Kidney (tissue), 14 donors: ENCODE measurements around the gene TGIF1. TPM values are rescaled to one million over a fixed set of nuclear protein-coding genes. Genes with fewer than 3 reads are reported as not detected.
A peak's percentile ranks its signal among the peaks of the same experiment; 100 is the strongest.

Experiments
- DNase-seq, 5 donors: peaks; one replicate each; pipeline ENCODE4 v3.0.0-alpha.2; 2013 to 2020
- FAIRE-seq: peaks from 2 replicates; lab custom pipeline; 2012; peaks lifted over from hg19 to GRCh38; lab: Jason Lieb, UNC
- H3K27ac ChIP-seq, 2 donors: one replicate each; pipeline ENCODE4 v1.7.0; 2013; ENCODE audit warnings: low read depth in 2 of 2, low read length in 2 of 2, inconsistent platforms in 1 of 2
- H3K27me3 ChIP-seq: one replicate; pipeline ENCODE4 v1.7.1; 2013; ENCODE audit warnings: low read length, inconsistent platforms; ENCODE audit not compliant: control insufficient read depth, insufficient read depth
- H3K36me3 ChIP-seq, 3 donors: one replicate each; pipeline versions ENCODE4 v1.7.0 to v1.7.1; 2013; ENCODE audit warnings: low read length in 3 of 3, control low read depth in 1 of 3, inconsistent platforms in 1 of 3; ENCODE audit not compliant: insufficient read depth in 3 of 3, control insufficient read depth in 2 of 3
- H3K4me1 ChIP-seq, 3 donors: one replicate each; pipeline versions ENCODE4 v1.7.0 to v1.7.1; 2013; ENCODE audit warnings: low read length in 3 of 3, inconsistent platforms in 1 of 3, low read depth in 1 of 3; ENCODE audit not compliant: control insufficient read depth in 2 of 3, insufficient read depth in 2 of 3
- H3K4me3 ChIP-seq, 3 donors: one replicate each; pipeline versions ENCODE4 v1.7.0 to v1.8.1; 2013; ENCODE audit warnings: low read length in 3 of 3, control low read depth in 1 of 3, inconsistent platforms in 1 of 3
- H3K9ac ChIP-seq, 3 donors: one replicate each; pipeline versions ENCODE4 v1.7.0 to v1.7.1; 2013; ENCODE audit warnings: low read length in 3 of 3, control low read depth in 1 of 3, inconsistent platforms in 1 of 3
- H3K9me3 ChIP-seq, 3 donors: one replicate each; pipeline versions ENCODE4 v1.7.0 to v1.7.1; 2013; ENCODE audit warnings: low read length in 3 of 3, control low read depth in 1 of 3, inconsistent platforms in 1 of 3; ENCODE audit not compliant: control insufficient read depth in 2 of 3, insufficient read depth in 1 of 3
- intact Hi-C: fragments of 100-400 bp; cut with DNase I; formaldehyde crosslinking; loops from one replicate; pipeline ENCODE4 v1.11.1; 2022
- polyA plus RNA-seq: library from polyadenylated mRNA; stranded (reverse); fragments of 350-450 nt; fragmentation: Illumina TruSeq; extraction: RNeasy Lipid Tissue Mini Kit (QIAGEN cat#74804); gene quantifications from one replicate; pipeline ENCODE4 v1.2.3, GENCODE V29; 2014; ENCODE audit warnings: low read depth, low replicate concordance; ENCODE audit not compliant: insufficient read depth
- total RNA-seq: library from RNA; stranded (reverse); fragmentation: NEBNext Ultra II Directional; extraction: Animal tissue kit (Norgen Biotek cat#: 25700); gene quantifications from one replicate; pipeline ENCODE4 v1.2.1, GENCODE V29; 2021
- TF ChIP-seq, protein P1 (sequence below): IDR thresholded peaks from 3 replicates; pipeline ENCODE4 v1.5.1; 2012; ENCODE audit warnings: mild to moderate bottlenecking, moderate library complexity, borderline replicate concordance; ENCODE audit not compliant: insufficient read depth; ENCODE audit errors: extremely low read depth
- donor health status: control.
- donor health status: control.
- donor health status: control.
- donor health status: control.
- donor health status: control.
- donor health status: DM: yes; HTN: yes; CAD: no.
- donor health status: Normal renal cell carcinoma (clear cell type).

TGIF1 gene
- total and polyA plus RNA-seq, 2 donors from 2014 or later = 38.5 to 93.8 TPM

GRCh38 chr18:3491981-3492555 lies 42.1 kb downstream of the TGIF1 start:
- Histone ChIP-seq H3K9me3 (no peaks in the 10 kb centered on the region), H3K27me3 (no peaks in the 10 kb centered on the region), H3K36me3 (no peaks in the 10 kb centered on the region), H3K4me1 (peaks cover 0 to 2% (median 0%) of the 10 kb centered on the region in 3 donors), H3K9ac (no peak overlapping the region), H3K27ac (no peak overlapping the region), H3K4me3 (no peak overlapping the region)
- intact Hi-C loops = no loop called here
- TF ChIP-seq, protein P1, sequence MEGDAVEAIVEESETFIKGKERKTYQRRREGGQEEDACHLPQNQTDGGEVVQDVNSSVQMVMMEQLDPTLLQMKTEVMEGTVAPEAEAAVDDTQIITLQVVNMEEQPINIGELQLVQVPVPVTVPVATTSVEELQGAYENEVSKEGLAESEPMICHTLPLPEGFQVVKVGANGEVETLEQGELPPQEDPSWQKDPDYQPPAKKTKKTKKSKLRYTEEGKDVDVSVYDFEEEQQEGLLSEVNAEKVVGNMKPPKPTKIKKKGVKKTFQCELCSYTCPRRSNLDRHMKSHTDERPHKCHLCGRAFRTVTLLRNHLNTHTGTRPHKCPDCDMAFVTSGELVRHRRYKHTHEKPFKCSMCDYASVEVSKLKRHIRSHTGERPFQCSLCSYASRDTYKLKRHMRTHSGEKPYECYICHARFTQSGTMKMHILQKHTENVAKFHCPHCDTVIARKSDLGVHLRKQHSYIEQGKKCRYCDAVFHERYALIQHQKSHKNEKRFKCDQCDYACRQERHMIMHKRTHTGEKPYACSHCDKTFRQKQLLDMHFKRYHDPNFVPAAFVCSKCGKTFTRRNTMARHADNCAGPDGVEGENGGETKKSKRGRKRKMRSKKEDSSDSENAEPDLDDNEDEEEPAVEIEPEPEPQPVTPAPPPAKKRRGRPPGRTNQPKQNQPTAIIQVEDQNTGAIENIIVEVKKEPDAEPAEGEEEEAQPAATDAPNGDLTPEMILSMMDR = no peak
- FAIRE-seq (no peak), DNase-seq (peak in 2 of 5 donors; percentile 25 to 59)

- Histone ChIP-seq H3K9me3 (no peaks in the 10 kb centered on the region), H3K4me3 (no peak overlapping the region), H3K9ac (no peak overlapping the region), H3K4me1 (peaks cover 0 to 2% (median 0%) of the 10 kb centered on the region in 3 donors), H3K27ac (no peak overlapping the region), H3K36me3 (no peaks in the 10 kb centered on the region), H3K27me3 (no peaks in the 10 kb centered on the region)
- no peak for DNase-seq
- intact Hi-C loops = no loop called here
- no peak for FAIRE-seq
- TF ChIP-seq, protein P1 = no peak
These were observed 42.7 kb downstream of the TGIF1 start for GRCh38 chr18:3492721-3493120.

GRCh38 chr18:3493501-3494244 lies 43.7 kb downstream of the TGIF1 start:
- Histone ChIP-seq H3K27me3 (no peaks in the 10 kb centered on the region), H3K9me3 (no peaks in the 10 kb centered on the region), H3K27ac (no peak overlapping the region), H3K36me3 (no peaks in the 10 kb centered on the region), H3K4me3 (no peak overlapping the region), H3K9ac (no peak overlapping the region), H3K4me1 (peaks cover 0 to 2% (median 0%) of the 10 kb centered on the region in 3 donors)
- DNase-seq (no peak), FAIRE-seq (no peak)
- intact Hi-C loops = no loop called here
- TF ChIP-seq, protein P1 = no peak
